Ascending aorta (tissue), 2 donors: ENCODE results near the gene MGST2. TPM values are rescaled to one million over a fixed set of nuclear protein-coding genes. Genes with fewer than 3 reads are reported as not detected.

Experiments used
- DNase-seq, 2 donors: peaks; one replicate each; pipeline ENCODE4 v3.0.0-alpha.2; 2019; ENCODE audit warnings: low spot score in 2 of 2
- H3K27ac ChIP-seq, 2 donors: fragments of 200-600 bp; sonication (generic); one replicate each; pipeline ENCODE4 v1.5.1; 2016 to 2017; ENCODE audit warnings: mild to moderate bottlenecking in 1 of 2
- H3K27me3 ChIP-seq: fragments of 200-600 bp; sonication (generic); one replicate; pipeline ENCODE4 v1.5.1; 2017
- H3K36me3 ChIP-seq, 2 donors: fragments of 200-600 bp; sonication (generic); one replicate each; pipeline ENCODE4 v1.5.1; 2016
- H3K4me1 ChIP-seq, 2 donors: fragments of 200-600 bp; sonication (generic); one replicate each; pipeline ENCODE4 v1.5.1; 2016 to 2017; ENCODE audit warnings: mild to moderate bottlenecking in 1 of 2
- H3K4me3 ChIP-seq, 2 donors: fragments of 200-600 bp; sonication (generic); one replicate each; pipeline ENCODE4 v1.5.1; 2016 to 2017; ENCODE audit warnings: mild to moderate bottlenecking in 1 of 2
- H3K9me3 ChIP-seq, 2 donors: fragments of 200-600 bp; sonication (generic); one replicate each; pipeline ENCODE4 v1.5.1; 2016
- intact Hi-C: fragments of 100-400 bp; cut with DNase I; formaldehyde crosslinking; loops from one replicate; pipeline ENCODE4 v1.15.1; 2023
- total RNA-seq: library from RNA; depleted of rRNA; stranded (reverse); fragments of >200 nt; gene quantifications from one replicate; pipeline ENCODE4 v1.1.0, GENCODE V29; 2016
- TF ChIP-seq, protein P1 (sequence below), 3 experiments: fragments of 200-600 bp in 2 of 3; fragments of 450-650 bp in 1 of 3; sonication (generic) in 2 of 3; IDR thresholded peaks; one replicate each; pipeline ENCODE4 v1.5.1; 2016 to 2019; ENCODE audit warnings: antibody characterized with exemption in 3 of 3, mild to moderate bottlenecking in 1 of 3, moderate library complexity in 1 of 3

The MGST2 gene
- total RNA-seq, 1 donor from 2014 or later, result 34.4 TPM

DNA sequence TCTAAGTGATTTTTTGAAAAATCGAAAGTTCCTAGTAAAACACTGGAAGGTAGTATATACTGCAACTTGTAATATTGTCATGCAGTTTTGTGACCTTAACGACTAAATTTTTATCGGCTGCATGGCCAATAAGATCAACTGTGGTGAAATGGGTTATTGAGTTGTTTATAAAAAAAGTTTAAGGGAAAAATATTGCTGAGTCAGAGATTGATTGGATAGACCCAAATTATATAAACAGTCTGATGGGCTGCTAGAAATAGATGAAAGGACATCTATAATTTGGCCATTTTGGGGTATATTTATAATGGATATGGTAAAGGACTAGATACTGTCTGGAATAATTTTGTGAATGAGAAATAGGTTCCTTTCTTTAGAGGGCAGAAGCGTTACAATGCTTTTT is 56.2 kb downstream of the MGST2 start:
- Histone ChIP-seq H3K4me3 (no peak overlapping the region), H3K4me1 (no peaks in the 10 kb centered on the region), H3K27ac (no peak overlapping the region), H3K9me3 (no peaks in the 10 kb centered on the region), H3K36me3 (peaks cover 15 to 22% of the 10 kb centered on the region in 2 donors), H3K27me3 (no peaks in the 10 kb centered on the region)
- intact Hi-C loops, result no loop called here
- TF ChIP-seq, protein P1, sequence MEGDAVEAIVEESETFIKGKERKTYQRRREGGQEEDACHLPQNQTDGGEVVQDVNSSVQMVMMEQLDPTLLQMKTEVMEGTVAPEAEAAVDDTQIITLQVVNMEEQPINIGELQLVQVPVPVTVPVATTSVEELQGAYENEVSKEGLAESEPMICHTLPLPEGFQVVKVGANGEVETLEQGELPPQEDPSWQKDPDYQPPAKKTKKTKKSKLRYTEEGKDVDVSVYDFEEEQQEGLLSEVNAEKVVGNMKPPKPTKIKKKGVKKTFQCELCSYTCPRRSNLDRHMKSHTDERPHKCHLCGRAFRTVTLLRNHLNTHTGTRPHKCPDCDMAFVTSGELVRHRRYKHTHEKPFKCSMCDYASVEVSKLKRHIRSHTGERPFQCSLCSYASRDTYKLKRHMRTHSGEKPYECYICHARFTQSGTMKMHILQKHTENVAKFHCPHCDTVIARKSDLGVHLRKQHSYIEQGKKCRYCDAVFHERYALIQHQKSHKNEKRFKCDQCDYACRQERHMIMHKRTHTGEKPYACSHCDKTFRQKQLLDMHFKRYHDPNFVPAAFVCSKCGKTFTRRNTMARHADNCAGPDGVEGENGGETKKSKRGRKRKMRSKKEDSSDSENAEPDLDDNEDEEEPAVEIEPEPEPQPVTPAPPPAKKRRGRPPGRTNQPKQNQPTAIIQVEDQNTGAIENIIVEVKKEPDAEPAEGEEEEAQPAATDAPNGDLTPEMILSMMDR (IDR thresholded peaks at IDR 0.05), result no peak
- DNase-seq, result no peak

DNA sequence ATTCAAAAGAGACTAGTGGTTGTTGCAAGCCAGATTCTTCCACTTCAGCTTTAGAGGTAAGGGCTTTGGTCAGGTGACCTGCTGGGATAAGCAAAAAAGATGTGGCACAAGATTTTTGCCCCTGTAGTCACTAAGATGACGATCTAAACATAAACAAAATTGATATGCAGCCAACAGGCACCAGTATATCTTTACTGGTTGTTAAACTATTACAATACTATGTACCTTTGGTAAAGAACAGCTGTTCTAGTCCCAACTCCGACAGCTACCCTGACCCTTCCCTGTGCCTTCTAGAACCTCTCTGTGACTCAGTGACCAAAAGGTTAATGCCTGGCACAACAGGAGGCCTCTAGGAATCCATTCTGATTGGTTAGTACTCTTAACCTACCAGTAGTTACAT is 59.6 kb downstream of the MGST2 start:
- TF ChIP-seq, protein P1 (IDR thresholded peaks at IDR 0.05), result no peak
- intact Hi-C loops, result no loop called here
- no peaks in the 10 kb centered on the region for H3K9me3 ChIP-seq

DNA sequence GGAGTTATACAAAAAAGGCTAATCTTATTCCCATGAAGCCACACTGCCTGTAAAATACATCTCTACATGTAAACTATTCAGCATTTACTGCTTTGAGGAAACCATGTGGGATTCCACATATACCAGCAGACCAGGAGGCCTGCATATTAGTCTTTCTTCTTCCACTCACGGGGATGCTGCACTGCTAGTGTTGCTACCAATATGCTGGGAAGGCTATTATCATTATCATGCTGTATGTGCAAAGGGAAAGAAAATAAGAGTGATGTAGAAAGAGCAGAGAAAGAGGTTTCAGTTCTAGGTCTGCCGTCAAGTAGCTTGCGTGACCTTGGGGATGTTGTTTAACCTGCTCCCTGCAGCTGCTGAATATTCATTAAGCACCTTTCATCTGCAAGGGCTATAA is 61.0 kb downstream of the MGST2 start:
- DNase-seq, result no peak
- Histone ChIP-seq H3K36me3 (peaks cover 0 to 11% of the 10 kb centered on the region in 2 donors), H3K27ac (no peak overlapping the region), H3K9me3 (no peaks in the 10 kb centered on the region), H3K27me3 (no peaks in the 10 kb centered on the region), H3K4me1 (no peaks in the 10 kb centered on the region), H3K4me3 (no peak overlapping the region)
- TF ChIP-seq, protein P1 (IDR thresholded peaks at IDR 0.05), result no peak
- intact Hi-C loops, result no loop called here

More for the DNA sequence above, 59.6 kb downstream of the MGST2 start:
- no peaks in the 10 kb centered on the region for H3K27me3 ChIP-seq
- DNase-seq, result no peak
- H3K36me3 ChIP-seq, result peaks cover 0 to 11% of the 10 kb centered on the region in 2 donors
- no peaks in the 10 kb centered on the region for H3K4me1 ChIP-seq
- H3K27ac ChIP-seq, result no peak overlapping the region
- no peak overlapping the region for H3K4me3 ChIP-seq

DNA sequence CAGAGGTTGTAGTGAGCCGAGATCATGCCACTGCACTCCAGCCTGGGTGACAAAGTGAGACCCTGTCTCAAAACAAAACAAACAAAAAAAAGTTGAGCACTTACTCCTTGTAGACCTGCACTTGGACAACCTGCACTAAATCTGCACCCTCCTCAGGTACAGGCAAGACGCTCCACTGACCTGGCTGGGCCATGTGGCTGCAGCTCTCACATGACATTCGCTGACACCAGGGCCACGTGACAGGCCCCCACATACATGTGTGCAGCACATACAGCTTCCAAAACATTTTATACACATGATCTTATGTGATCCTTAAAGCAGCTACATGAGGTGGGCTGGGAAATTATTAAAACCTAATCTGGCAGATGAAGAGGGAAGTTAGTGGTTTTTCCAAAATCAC is 62.5 kb downstream of the MGST2 start:
- TF ChIP-seq, protein P1 (IDR thresholded peaks at IDR 0.05), result no peak
- Histone ChIP-seq H3K4me1 (no peaks in the 10 kb centered on the region), H3K27me3 (no peaks in the 10 kb centered on the region), H3K9me3 (no peaks in the 10 kb centered on the region), H3K27ac (no peak overlapping the region), H3K4me3 (no peak overlapping the region), H3K36me3 (peaks cover 0 to 11% of the 10 kb centered on the region in 2 donors)
- intact Hi-C loops, result no loop called here
- DNase-seq, result no peak

DNA sequence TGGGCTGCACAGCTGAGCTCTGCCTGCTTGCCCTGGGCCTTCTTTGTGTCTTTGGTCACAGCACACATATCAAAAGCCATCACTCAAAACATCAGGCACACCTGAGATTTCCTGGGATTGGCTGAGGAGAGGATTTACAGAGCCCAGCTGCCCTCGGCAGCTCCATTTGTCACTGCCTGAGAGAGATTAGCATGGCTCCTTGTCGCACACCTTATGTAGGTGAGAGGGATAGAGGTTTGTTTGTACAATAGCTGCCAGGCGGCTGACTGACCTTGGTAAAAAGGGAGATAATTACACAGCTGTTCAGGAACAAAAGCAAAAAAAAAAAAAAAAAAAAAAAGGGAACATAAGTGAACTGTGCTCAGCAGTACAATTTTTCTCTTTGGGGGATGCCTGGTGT is 63.2 kb downstream of the MGST2 start:
- intact Hi-C loops, result no loop called here
- peaks cover 0 to 3% of the 10 kb centered on the region in 2 donors for H3K4me1 ChIP-seq
- H3K9me3 ChIP-seq, result no peaks in the 10 kb centered on the region
- no peak overlapping the region for H3K27ac ChIP-seq
- H3K27me3 ChIP-seq, result no peaks in the 10 kb centered on the region
- TF ChIP-seq, protein P1 (IDR thresholded peaks at IDR 0.05), result no peak
- H3K4me3 ChIP-seq, result no peak overlapping the region
- DNase-seq, result no peak
- peaks cover 0 to 11% of the 10 kb centered on the region in 2 donors for H3K36me3 ChIP-seq
